Mesendoderm (in vitro differentiated cells): ENCODE measurements around the gene FAM184B.
A peak's percentile ranks its signal among the peaks of the same experiment; 100 is the strongest.

Source experiments
- DNase-seq: peaks from one replicate; pipeline ENCODE4 v3.0.0; 2013
- H2AK5ac ChIP-seq: 2 replicates; pipeline ENCODE4 v1.6.1; 2013; ENCODE audit warnings: low read length, inconsistent platforms
- H2BK120ac ChIP-seq: 2 replicates; pipeline ENCODE4 v1.6.1; 2013; ENCODE audit warnings: low read depth, mild to moderate bottlenecking, low read length, moderate library complexity, mixed read lengths
- H2BK15ac ChIP-seq: replicated peaks from 2 replicates; pipeline ENCODE4 v1.6.1; 2013; ENCODE audit warnings: low read depth, mild to moderate bottlenecking, moderate library complexity
- H2BK5ac ChIP-seq: 2 replicates; pipeline ENCODE4 v1.6.1; 2013; ENCODE audit warnings: low read length, inconsistent platforms
- H3K18ac ChIP-seq: 2 replicates; pipeline ENCODE4 v1.6.1; 2013; ENCODE audit warnings: mild to moderate bottlenecking, low read length, mixed read lengths
- H3K23ac ChIP-seq: one replicate; pipeline ENCODE4 v1.6.1; 2013; ENCODE audit warnings: low read length
- H3K27ac ChIP-seq: 2 replicates; pipeline ENCODE4 v1.5.1; 2013; ENCODE audit warnings: low read depth, mild to moderate bottlenecking, inconsistent platforms, low read length, moderate library complexity
- H3K27me3 ChIP-seq: 2 replicates; pipeline ENCODE4 v1.6.1; 2013; ENCODE audit warnings: low read length, control low read depth, mild to moderate bottlenecking, inconsistent platforms; ENCODE audit not compliant: insufficient read depth, poor library complexity
- H3K36me3 ChIP-seq: 2 replicates; pipeline ENCODE4 v1.6.1; 2013; ENCODE audit warnings: low read length, inconsistent platforms; ENCODE audit not compliant: control insufficient read depth, insufficient read depth
- H3K4ac ChIP-seq: one replicate; pipeline ENCODE4 v1.6.1; 2013; ENCODE audit warnings: low read depth, mild to moderate bottlenecking, low read length, moderate library complexity
- H3K4me1 ChIP-seq: 2 replicates; pipeline ENCODE4 v1.6.1; 2013; ENCODE audit warnings: low read depth, low read length, inconsistent platforms; ENCODE audit not compliant: control insufficient read depth
- H3K4me2 ChIP-seq: 2 replicates; pipeline ENCODE4 v1.6.1; 2013; ENCODE audit warnings: low read length
- H3K4me3 ChIP-seq: 2 replicates; pipeline ENCODE4 v1.5.1; 2013; ENCODE audit warnings: mild to moderate bottlenecking, low read length
- H3K56ac ChIP-seq: one replicate; pipeline ENCODE4 v1.6.1; 2013; ENCODE audit warnings: low read length
- H3K79me1 ChIP-seq: 2 replicates; pipeline ENCODE4 v1.6.1; 2013; ENCODE audit warnings: low read length, inconsistent platforms
- H3K79me2 ChIP-seq: 2 replicates; pipeline ENCODE4 v1.6.1; 2013; ENCODE audit warnings: mild to moderate bottlenecking, low read length; ENCODE audit not compliant: control insufficient read depth, insufficient read depth
- H3K9ac ChIP-seq: 2 replicates; pipeline ENCODE4 v1.6.1; 2013; ENCODE audit warnings: low read length, inconsistent platforms
- H4K5ac ChIP-seq: one replicate; pipeline ENCODE4 v1.6.1; 2013; ENCODE audit warnings: low read length
- H4K8ac ChIP-seq: one replicate; pipeline ENCODE4 v1.6.1; 2013; ENCODE audit warnings: low read depth, mild to moderate bottlenecking, control low read depth, low read length, moderate library complexity
- WGBS: extraction: QIAGEN DNeasy Blood & Tissue Kit; methylation state at CpG from one replicate; pipeline ENCODE4 v1.1.7; 2013; ENCODE audit warnings: low lambda C conversion rate, missing lambda C conversion rate; ENCODE audit not compliant: insufficient coverage; ENCODE audit errors: extremely low coverage; 5-methylcytosine and 5-hydroxymethylcytosine counted together

FAM184B gene

GRCh38 chr4:17812801-17813200 lies 31.4 kb upstream of the FAM184B start:
- H3K4ac ChIP-seq = no peak overlapping the region
- WGBS = no CpG with 5 or more reads among the region's 3 CpGs
- no peak overlapping the region for H4K8ac ChIP-seq
- no peak overlapping the region for H2AK5ac ChIP-seq
- no peak overlapping the region for H3K18ac ChIP-seq
- H2BK15ac ChIP-seq = no peak overlapping the region
- peaks cover 51% of the 10 kb centered on the region for H3K79me2 ChIP-seq
- H4K5ac ChIP-seq = no peak overlapping the region
- H2BK120ac ChIP-seq = no peak overlapping the region
- no peak overlapping the region for H3K56ac ChIP-seq
- H3K27ac ChIP-seq = no peak overlapping the region
- peaks cover under 1% of the 10 kb centered on the region for H3K4me1 ChIP-seq
- H3K79me1 ChIP-seq = no peaks in the 10 kb centered on the region
- H3K27me3 ChIP-seq = no peaks in the 10 kb centered on the region
- H3K23ac ChIP-seq = no peak overlapping the region
- no peak overlapping the region for H3K4me3 ChIP-seq
- H3K9ac ChIP-seq = peak overlapping the region; percentile 53
- no peaks in the 10 kb centered on the region for H3K36me3 ChIP-seq
- no peak for DNase-seq
- H2BK5ac ChIP-seq = no peak overlapping the region
- H3K4me2 ChIP-seq = no peak overlapping the region

- Histone ChIP-seq H3K79me2 (peaks cover 58% of the 10 kb centered on the region), H3K4me1 (peaks cover 2% of the 10 kb centered on the region), H3K79me1 (peaks cover 3% of the 10 kb centered on the region), H2AK5ac (no peak overlapping the region), H2BK120ac (no peak overlapping the region), H3K4ac (no peak overlapping the region), H3K23ac (no peak overlapping the region), H2BK15ac (no peak overlapping the region), H4K5ac (no peak overlapping the region), H3K4me3 (peak overlapping the region; percentile 91), H3K9ac (peak overlapping the region; percentile 95), H3K4me2 (peak overlapping the region; percentile 1), H3K56ac (no peak overlapping the region), H3K36me3 (no peaks in the 10 kb centered on the region), H4K8ac (no peak overlapping the region), H3K27me3 (no peaks in the 10 kb centered on the region), H2BK5ac (no peak overlapping the region), H3K27ac (no peak overlapping the region), H3K18ac (no peak overlapping the region)
- WGBS = no CpG with 5 or more reads among the region's 3 CpGs
- no peak for DNase-seq
These were observed 30.7 kb upstream of the FAM184B start for GRCh38 chr4:17812125-17812524.

GRCh38 chr4:17811078-17811603 lies 29.7 kb upstream of the FAM184B start:
- H3K18ac ChIP-seq = peak overlapping the region; percentile 90
- H4K8ac ChIP-seq = no peak overlapping the region
- peaks cover 56% of the 10 kb centered on the region for H3K79me2 ChIP-seq
- H3K56ac ChIP-seq = peak overlapping the region; percentile 99
- no CpG with 5 or more reads among the region's 48 CpGs for WGBS
- H2BK120ac ChIP-seq = no peak overlapping the region
- peak overlapping the region; percentile 73 for H3K23ac ChIP-seq
- peak overlapping the region; percentile 95 for H3K9ac ChIP-seq
- no peak overlapping the region for H4K5ac ChIP-seq
- no peaks in the 10 kb centered on the region for H3K36me3 ChIP-seq
- no peaks in the 10 kb centered on the region for H3K27me3 ChIP-seq
- H3K4ac ChIP-seq = peak overlapping the region; percentile 78
- DNase-seq = no peak
- H3K4me3 ChIP-seq = peak overlapping the region; percentile 91
- H3K4me2 ChIP-seq = peak overlapping the region; percentile 18
- no peak overlapping the region for H2BK15ac ChIP-seq
- H2BK5ac ChIP-seq = peak overlapping the region; percentile 65
- peak overlapping the region; percentile 74 for H3K27ac ChIP-seq
- peaks cover 3% of the 10 kb centered on the region for H3K79me1 ChIP-seq
- peaks cover 2% of the 10 kb centered on the region for H3K4me1 ChIP-seq
- H2AK5ac ChIP-seq = no peak overlapping the region

- Histone ChIP-seq H3K79me1 (peaks cover 5% of the 10 kb centered on the region), H3K27ac (peak within 1 kb of the TSS; percentile 87), H2BK5ac (peak within 1 kb of the TSS; percentile 81), H3K18ac (peak within 1 kb of the TSS; percentile 90), H2BK15ac (no peak within 1 kb of the TSS), H3K27me3 (no peaks in the 10 kb centered on the region), H3K4me1 (peaks cover 2% of the 10 kb centered on the region), H3K56ac (peak within 1 kb of the TSS; percentile 99), H3K23ac (peak within 1 kb of the TSS; percentile 75), H2AK5ac (no peak within 1 kb of the TSS), H3K36me3 (no peaks in the 10 kb centered on the region), H3K79me2 (peaks cover 60% of the 10 kb centered on the region), H4K8ac (no peak within 1 kb of the TSS), H2BK120ac (no peak within 1 kb of the TSS), H3K9ac (peak within 1 kb of the TSS; percentile 95), H4K5ac (no peak within 1 kb of the TSS), H3K4ac (peak within 1 kb of the TSS; percentile 78), H3K4me3 (peak within 1 kb of the TSS; percentile 91), H3K4me2 (peak within 1 kb of the TSS; percentile 73)
- no CpG with 5 or more reads among the region's 69 CpGs for WGBS
- DNase-seq = peak; percentile 100
These were observed 29.0 kb upstream of the FAM184B start, which contains the start of the genes DCAF16 and NCAPG for GRCh38 chr4:17810260-17811077. Gene DCAF16 (minus strand): TSS chr4:17810757. CDS start chr4:17804141, 6,616 bp downstream. Gene NCAPG (plus strand): TSS chr4:17810979. CDS start chr4:17811078, 99 bp downstream.

- Histone ChIP-seq H2BK5ac (no peak overlapping the region), H2BK120ac (no peak overlapping the region), H3K18ac (no peak overlapping the region), H2BK15ac (no peak overlapping the region), H3K23ac (no peak overlapping the region), H4K8ac (no peak overlapping the region), H3K4ac (no peak overlapping the region), H3K9ac (peak overlapping the region; percentile 91), H3K27ac (no peak overlapping the region), H2AK5ac (no peak overlapping the region), H4K5ac (no peak overlapping the region), H3K36me3 (no peaks in the 10 kb centered on the region), H3K4me1 (peaks cover 2% of the 10 kb centered on the region), H3K79me1 (peaks cover 5% of the 10 kb centered on the region), H3K4me2 (peak overlapping the region; percentile 73), H3K56ac (peak overlapping the region; percentile 95), H3K4me3 (peak overlapping the region; percentile 74), H3K79me2 (peaks cover 60% of the 10 kb centered on the region), H3K27me3 (no peaks in the 10 kb centered on the region)
- WGBS = no CpG with 5 or more reads among the region's 7 CpGs
- no peak for DNase-seq
These were observed 28.2 kb upstream of the FAM184B start for GRCh38 chr4:17809667-17810066.
